ENCODE data around the gene CEACAM18.

CEACAM18 gene

GRCh38 chr19:51468545-51468920 is 9.8 kb upstream of the CEACAM18 start:
- no peaks in the 10 kb centered on the region for H3K4me1 ChIP-seq (ENCODE audit: control insufficient read depth, insufficient read depth, low read length)
- TF ChIP-seq ZNF776 (tag by site-specific recombination; IDR thresholded peaks at IDR 0.05; ENCODE audit: borderline replicate concordance) (no peak), ZNF561 (tag by site-specific recombination; IDR thresholded peaks at IDR 0.05; ENCODE audit: borderline replicate concordance) (no peak), ZFP3 (tag by site-specific recombination; IDR thresholded peaks at IDR 0.05; ENCODE audit: low read depth) (no peak), ZNF335 (tag by site-specific recombination; conservative IDR thresholded peaks at IDR 0.05) (no peak), PATZ1 (tag by site-specific recombination; IDR thresholded peaks at IDR 0.05) (no peak), ZBTB17 (tag by site-specific recombination; IDR thresholded peaks at IDR 0.05) (no peak), ZBTB21 (tag by site-specific recombination; IDR thresholded peaks at IDR 0.05) (no peak), IKZF3 (tag by site-specific recombination; IDR thresholded peaks at IDR 0.05) (no peak), MZF1 (tag by site-specific recombination; IDR thresholded peaks at IDR 0.05; ENCODE audit: borderline replicate concordance) (no peak), ZNF664 (tag by site-specific recombination; IDR thresholded peaks at IDR 0.05) (no peak), CTCF (tag by site-specific recombination; IDR thresholded peaks at IDR 0.05) (no peak), ZNF660 (tag by site-specific recombination; IDR thresholded peaks at IDR 0.05) (no peak), ZNF488 (tag by site-specific recombination; IDR thresholded peaks at IDR 0.05) (no peak), KLF9 (tag by site-specific recombination; IDR thresholded peaks at IDR 0.05; ENCODE audit: low read depth) (no peak), GFI1B (tag by site-specific recombination; IDR thresholded peaks at IDR 0.05) (no peak), ZNF174 (tag by site-specific recombination; IDR thresholded peaks at IDR 0.05) (no peak), GLI4 (tag by site-specific recombination; IDR thresholded peaks at IDR 0.05) (no peak), ZNF707 (tag by site-specific recombination; IDR thresholded peaks at IDR 0.05) (no peak), MEIS1 (CRISPR knock-in tag; IDR thresholded peaks at IDR 0.05; ENCODE audit: borderline replicate concordance) (no peak), ZBTB7A (tag by site-specific recombination; IDR thresholded peaks at IDR 0.05; ENCODE audit: low read depth) (no peak)
- ChIA-PET POLR2A (no interaction called here), CTCF (interaction anchor here (1.3 to 1.6 kb wide), 2 partner anchors 45 to 188 kb away, joined by 5 to 6 read pairs; no protein-coding TSS in a partner anchor)
- H3K9me3 ChIP-seq (ENCODE audit: control insufficient read depth, insufficient read depth, low read depth, low read length): no peaks in the 10 kb centered on the region
- H3K27ac ChIP-seq (ENCODE audit: extremely low read depth, low read depth, low read length): no peak overlapping the region
- H3K4me3 ChIP-seq (ENCODE audit: low read depth, low read length): no peak overlapping the region
- no peaks in the 10 kb centered on the region for H3K36me3 ChIP-seq (ENCODE audit: control insufficient read depth in 2 of 2, insufficient read depth in 1 of 2, low read length in 2 of 2)

- Histone ChIP-seq H3K9me3 (ENCODE audit: control insufficient read depth, insufficient read depth, low read depth, low read length) (no peaks in the 10 kb centered on the region), H3K4me1 (ENCODE audit: control insufficient read depth, insufficient read depth, low read length) (no peaks in the 10 kb centered on the region), H3K36me3 (ENCODE audit: control insufficient read depth in 2 of 2, insufficient read depth in 1 of 2, low read length in 2 of 2) (no peaks in the 10 kb centered on the region), H3K4me3 (ENCODE audit: low read depth, low read length) (no peak overlapping the region), H3K27ac (ENCODE audit: extremely low read depth, low read depth, low read length) (no peak overlapping the region)
- POLR2A ChIA-PET: no interaction called here
- CTCF ChIA-PET: interaction anchor here (1.3 to 1.6 kb wide), 2 partner anchors 44 to 188 kb away, joined by 5 to 6 read pairs; no protein-coding TSS in a partner anchor
- no peak for TF ChIP-seq ZNF280C (tag by site-specific recombination; IDR thresholded peaks at IDR 0.05)
- no peak for TF ChIP-seq REST (tag by site-specific recombination; IDR thresholded peaks at IDR 0.05)
- TF ChIP-seq ZNF626 (tag by site-specific recombination; IDR thresholded peaks at IDR 0.05): no peak
- no peak for TF ChIP-seq ZNF354C (tag by site-specific recombination; IDR thresholded peaks at IDR 0.05; ENCODE audit: borderline replicate concordance, low read depth)
- TF ChIP-seq ZNF324 (tag by site-specific recombination; IDR thresholded peaks at IDR 0.05): no peak
- TF ChIP-seq TRIM28 (IDR thresholded peaks at IDR 0.05; ENCODE audit: borderline replicate concordance, low read length): no peak
Observed at GRCh38 chr19:51469162-51469561, 9.2 kb upstream of the CEACAM18 start.
